Measurements from ENCODE around the gene OPRM1.

The OPRM1 gene

DNA sequence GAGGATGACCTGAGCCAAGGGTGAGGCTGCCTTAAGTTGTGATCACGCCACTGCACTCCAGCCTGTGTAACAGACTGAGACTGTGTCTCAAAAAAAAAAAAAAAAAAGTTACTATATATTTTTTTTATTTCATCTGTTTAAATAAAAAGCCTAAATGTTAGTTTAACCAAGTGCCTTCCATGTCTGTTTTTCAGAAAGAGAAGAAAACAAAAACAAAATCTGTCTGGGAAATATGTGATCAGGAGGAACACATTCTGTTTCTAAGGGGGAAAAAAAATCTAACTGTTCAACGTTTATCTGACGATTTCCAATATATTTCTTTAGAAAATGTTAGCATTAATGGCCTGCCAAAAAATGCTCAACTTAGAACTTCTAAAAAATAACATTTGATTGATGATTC, 170.5 kb downstream of the OPRM1 start:
- no peak for DNase-seq (ENCODE audit: low read depth)

DNA sequence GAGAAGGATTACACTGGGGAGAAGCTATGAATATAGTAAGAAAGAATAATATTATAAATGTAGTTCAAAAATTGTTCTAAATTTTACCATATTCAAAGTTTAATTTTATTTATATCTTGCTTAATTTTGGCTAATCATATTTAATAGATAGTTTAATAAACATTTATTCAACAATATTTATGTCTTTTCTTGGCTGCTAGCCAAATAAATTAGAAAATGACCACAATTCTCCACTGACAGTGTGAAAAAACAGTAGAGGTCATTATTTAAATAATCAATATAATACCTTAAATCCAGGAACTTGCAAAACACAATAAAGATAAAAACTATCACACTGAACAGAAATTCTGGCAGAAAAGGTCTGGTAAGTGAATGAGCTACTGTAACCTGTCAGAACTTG, 171.6 kb downstream of the OPRM1 start:
- no peak for DNase-seq (ENCODE audit: low read depth)

DNA sequence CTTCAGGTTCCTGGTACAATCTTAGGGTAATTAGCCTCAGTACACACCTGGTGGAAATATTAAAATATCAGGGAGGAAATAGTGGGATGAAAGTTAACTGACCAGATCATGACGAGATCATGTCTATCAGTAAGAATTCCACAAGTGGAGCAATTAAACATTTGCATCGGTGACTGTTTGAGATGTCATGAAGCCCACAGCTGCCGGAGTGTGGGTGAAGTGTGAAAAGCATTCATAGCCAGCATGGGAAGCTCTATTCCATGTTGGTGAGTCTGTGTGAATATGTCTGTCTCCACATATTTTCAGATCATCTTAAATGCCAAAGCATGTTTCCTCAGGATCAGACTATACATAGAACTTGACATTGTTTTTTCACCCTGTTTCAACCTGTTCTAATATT, 174.7 kb downstream of the OPRM1 start:
- DNase-seq (ENCODE audit: low read depth) = no peak

DNA sequence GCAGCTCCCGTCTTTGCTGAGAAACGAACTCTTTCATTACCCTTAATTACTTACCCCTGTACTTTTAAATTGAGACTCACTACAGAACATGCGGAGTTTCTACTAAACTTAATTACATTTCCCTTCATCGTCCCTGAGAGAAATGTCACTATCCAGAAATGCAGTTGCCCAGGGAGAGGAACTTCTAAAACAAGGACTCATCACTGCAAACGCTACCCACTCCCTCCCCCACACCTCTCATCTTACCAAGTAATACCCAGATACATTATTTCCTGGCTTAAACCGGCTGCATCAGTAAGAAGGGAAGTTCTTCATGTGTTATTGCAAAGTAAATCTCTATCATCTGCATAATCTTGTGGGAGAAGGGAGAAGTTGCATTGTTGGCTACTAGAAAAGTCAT, 179.3 kb downstream of the OPRM1 start:
- DNase-seq (ENCODE audit: low read depth) = no peak

DNA sequence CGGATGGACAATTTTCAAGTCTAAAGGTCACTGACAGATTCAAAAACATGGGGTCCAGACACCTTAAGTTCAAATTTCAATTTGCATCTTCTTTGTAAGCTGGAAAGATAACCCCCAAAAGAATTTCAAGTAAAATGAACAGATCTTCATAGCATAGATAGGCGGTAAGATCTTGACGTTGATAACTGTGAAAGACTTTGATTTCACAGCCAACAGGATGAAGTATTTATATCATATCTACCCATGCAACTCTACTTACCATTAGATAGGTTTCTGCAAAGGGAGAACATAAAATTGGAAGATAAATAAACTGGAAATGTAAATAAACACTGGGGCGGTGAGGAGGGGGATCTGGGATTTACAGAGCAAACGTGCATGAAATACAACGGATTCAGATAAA, 179.7 kb downstream of the OPRM1 start:
- DNase-seq (ENCODE audit: low read depth) = no peak

GRCh38 chr6:154219250-154219649, 180.2 kb downstream of the OPRM1 start:
- no peak for DNase-seq (ENCODE audit: low read depth)

- no peak for DNase-seq (ENCODE audit: low read depth)
Measured at GRCh38 chr6:154222716-154223115, 183.7 kb downstream of the OPRM1 start.

DNA sequence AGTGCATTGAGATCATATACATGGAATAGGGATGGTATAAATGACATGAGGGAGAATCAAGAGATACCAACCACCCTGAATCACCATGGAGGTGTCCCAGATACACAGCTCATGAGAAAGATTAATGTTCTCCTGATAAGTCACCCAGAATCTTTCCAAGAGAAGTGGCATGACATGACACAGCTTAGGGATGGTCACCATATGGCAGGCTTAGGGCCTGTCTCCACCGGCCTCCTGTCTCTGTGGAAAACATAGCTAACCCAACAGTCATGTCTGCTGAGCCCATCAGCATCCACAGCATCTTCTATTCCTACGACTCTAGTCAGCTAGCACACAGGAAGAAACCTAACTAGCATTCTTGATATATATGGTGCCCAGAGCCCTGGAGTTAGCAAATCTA, 184.3 kb downstream of the OPRM1 start:
- no peak for DNase-seq (ENCODE audit: low read depth)

DNA sequence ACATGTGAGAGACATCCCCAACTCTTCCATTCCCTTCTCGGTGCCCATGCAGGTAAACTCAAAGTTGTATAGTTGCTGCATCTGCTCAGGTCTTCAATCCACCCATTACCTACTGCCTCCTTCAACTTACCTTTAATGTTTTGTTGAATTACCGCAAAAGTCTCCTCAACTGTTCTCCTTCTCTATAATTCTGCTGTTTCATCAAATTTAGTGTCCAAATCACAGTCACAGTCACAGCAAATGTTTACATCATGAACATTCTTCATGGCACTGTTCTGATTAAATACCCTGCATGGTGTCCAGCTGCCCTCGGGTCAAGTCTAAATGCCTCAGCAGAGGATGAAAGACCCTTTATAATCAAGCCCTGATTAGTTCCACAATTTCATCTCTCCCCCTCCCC, 187.4 kb downstream of the OPRM1 start:
- no peak for DNase-seq (ENCODE audit: low read depth)

- no peak for DNase-seq (ENCODE audit: low read depth)
Measured at GRCh38 chr6:154227862-154228520, 189.0 kb downstream of the OPRM1 start.

DNA sequence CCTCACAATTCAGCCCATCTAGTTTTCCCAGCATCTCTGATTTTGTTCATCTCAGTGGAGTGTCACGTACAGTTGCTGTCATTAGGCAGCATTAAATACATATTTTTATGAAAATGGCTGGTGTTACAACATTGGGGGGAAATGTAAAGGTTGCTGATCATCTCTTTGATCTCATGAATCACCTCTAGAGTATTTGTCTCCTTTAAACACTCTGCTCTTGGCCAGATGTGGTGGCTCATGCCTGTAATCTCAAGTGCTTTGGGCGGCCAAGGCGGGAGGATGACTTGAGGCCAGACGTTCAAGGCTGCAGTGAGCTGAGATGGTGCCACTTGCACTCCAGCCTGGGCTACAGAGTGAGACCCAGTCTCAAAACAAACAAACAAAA, 189.5 kb downstream of the OPRM1 start:
- no peak for DNase-seq (ENCODE audit: low read depth)

DNA sequence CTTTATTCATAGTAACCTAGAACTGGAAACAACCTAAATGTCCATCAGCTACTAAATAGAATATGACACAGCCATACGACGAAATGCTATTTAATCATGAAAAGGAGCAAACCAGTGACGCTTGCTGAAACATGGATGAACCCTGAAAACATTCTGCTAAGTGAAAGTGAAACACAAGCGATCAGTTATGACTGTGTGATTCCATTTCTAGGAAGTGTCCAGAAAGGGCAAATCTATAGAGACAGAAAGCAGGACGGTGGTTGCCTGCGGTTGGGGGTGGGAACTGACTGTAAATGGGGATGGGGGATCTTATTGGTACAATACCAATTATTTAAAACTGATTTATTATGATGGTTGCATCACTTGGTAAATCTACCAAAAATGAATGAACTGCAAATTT, 190.7 kb downstream of the OPRM1 start:
- DNase-seq (ENCODE audit: low read depth) = no peak

GRCh38 chr6:154230393-154230792, 191.4 kb downstream of the OPRM1 start:
- DNase-seq (ENCODE audit: low read depth) = no peak

- no peak for DNase-seq (ENCODE audit: low read depth)
Measured at GRCh38 chr6:154230910-154231595, 192.0 kb downstream of the OPRM1 start.

DNA sequence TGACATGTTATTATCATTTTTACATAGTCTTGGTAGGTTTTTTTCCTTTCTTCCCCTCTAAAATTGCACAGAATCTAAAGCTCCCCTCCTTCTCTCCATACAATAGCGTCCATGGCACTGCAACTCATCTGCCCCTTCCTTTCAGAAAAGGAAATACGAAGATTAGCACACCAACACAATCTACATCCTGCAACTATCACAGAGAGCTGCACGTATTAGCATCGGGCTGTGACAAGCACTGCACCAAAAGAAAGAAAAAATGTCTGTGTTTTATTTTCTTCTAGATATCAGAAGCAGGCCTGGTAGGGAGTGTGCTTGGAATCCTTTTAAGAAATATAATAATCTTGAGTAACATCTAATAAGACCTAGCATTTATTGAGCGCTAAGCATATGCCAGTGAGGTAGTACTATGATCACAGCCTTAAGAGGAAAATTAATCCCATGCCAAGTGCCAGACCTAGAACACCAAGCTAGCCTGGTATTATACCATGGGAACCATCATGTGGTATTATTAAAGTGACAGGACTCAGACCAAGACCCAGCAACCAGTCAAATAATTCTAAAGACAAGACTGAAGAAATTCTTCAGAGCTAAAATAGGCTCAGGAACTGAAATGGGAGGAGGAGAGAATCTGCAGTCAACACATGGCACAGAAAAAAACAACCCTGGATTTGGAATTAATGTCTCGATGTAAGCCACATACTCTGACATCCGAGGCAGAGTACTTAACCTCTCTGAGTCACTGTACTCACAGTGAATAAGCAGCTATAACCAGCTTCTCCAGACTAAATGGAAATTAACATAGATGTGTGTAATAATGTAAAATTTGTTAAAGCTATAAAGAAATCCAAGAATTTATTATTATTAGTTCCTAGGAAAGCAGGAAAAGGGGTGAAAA, 193.2 kb downstream of the OPRM1 start:
- DNase-seq (ENCODE audit: low read depth) = peak; percentile 11

DNA sequence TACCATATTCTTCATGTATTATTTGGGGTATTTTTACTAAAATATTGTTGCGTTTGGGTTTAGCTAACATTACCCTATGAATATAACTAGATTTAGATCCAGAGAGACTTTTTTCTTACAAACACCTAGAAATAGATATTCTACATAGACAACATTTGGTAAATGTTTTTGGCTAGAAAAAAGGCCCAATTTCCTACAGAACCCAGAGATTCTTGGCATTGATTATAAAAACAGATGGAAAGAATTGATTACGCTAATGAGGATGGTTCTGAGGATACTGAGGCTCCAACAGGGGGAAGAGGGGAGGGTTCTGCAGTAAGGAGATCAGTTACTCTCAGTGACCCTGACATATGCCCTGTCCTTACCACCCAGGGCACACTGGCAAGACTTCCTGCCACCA, 194.3 kb downstream of the OPRM1 start:
- DNase-seq (ENCODE audit: low read depth) = no peak

DNA sequence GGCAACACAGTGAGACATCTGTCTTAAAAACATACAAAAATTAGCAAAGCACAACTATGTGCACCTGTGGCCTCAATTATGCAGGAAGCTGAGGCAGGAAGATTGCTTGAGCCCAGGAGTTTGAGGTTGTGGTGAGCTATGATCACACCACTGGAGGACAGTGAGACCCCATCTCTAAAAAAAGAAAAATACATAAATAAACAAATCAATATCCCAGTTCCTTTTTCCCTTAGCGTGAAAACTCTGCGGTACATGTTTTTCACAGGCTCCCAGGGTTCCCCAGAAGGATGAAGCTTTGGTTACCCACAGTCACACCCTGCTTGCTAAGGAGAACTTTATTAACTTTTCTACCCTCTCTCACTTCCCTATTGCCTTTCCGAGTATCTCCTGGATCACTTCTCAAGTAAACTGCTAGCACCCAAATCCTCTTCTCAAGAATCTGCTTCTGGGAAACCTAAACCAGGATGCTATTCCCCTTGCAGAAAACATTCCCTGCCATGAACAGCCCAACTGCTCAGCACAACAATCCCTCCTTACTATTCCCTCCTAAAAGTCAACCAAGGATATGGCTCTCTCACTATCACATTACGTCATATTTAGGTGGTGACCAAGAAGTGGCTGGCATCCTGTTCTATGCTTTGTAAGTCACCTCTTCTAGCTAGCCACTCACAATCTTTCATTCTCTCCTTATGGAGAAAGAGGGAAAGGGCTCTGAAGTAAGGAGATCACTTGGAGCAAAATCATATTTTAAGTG, 195.2 kb downstream of the OPRM1 start:
- DNase-seq (ENCODE audit: low read depth) = no peak

GRCh38 chr6:154236646-154237301, 197.7 kb downstream of the OPRM1 start:
- DNase-seq (ENCODE audit: low read depth) = no peak

DNA sequence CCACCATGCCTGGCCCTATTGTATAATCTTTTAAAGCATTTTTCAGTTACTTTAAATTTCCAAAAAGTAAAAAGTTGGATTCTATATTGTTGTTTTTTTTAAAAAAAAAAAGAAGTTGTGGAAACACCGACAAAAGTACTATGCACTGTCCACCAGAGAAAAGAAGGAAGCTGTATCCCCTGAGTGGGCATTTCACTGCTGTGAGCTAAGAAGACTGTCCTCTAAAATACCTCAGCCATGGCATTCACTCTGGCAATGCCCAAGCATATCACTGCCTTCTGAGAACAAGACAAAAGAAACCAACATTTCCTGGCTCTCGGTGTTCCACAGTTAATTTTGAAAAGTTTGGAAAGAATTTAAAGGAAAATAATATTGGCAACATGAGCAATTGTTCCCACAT, 199.8 kb downstream of the OPRM1 start:
- no peak for DNase-seq (ENCODE audit: low read depth)

DNA sequence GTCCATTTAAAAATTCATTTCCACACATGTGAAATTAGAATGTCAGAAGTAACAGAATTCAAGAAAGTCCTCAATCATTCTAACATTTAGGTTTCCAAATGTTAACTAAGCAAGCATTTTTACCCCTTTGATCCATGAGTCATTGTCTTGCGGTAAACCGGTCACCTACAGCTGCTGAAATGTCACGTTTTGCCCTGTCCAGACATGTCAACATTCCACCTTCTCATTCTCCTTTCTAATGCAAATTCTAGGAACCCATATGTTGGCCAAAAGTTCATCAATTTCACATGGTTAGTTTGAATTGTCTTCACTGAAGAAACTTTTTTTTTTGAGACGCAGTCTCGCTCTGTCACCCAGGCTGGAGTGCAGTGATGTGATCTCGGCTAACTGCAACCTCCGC, 200.4 kb downstream of the OPRM1 start:
- DNase-seq (ENCODE audit: low read depth) = no peak

DNA sequence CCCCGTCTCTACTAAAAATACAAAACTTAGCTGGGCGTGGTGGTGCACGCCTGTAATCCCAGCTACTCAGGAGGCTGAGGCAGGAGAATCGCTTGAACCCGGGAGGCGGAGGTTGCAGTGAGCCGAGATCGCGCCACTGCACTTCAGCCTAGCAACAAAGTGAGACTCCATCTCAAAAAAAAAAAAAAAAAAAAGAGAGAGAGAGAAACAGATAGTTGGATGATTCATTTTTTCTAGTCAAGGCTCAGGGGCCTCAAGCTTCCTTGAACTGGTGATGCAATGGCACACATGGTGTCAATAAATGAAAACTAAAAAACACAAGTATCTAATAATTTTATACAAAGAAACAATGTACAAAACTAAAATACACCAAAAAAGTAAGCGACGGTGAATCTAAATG, 202.0 kb downstream of the OPRM1 start:
- DNase-seq (ENCODE audit: low read depth) = peak; percentile 7

DNA sequence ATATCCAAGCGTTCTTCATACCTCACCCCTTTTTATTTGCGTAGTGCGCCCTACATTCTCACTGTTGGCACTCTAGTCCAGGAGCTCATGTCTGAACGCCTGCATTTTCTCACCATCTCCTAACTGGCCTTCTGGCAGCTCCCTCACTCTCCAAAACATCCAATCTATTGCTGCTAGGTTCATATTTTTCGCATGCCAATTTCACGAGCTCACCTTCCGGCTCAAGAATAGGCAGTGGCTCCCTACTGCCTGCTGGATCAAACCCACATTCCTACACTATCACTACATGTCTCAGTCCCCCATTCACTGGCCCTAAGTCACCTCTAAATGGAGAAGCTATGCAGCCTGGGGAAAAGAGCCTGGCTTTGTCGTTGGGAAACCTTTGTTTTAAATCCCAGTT, 202.5 kb downstream of the OPRM1 start:
- DNase-seq (ENCODE audit: low read depth) = no peak

All from amniotic epithelial cell (primary cell).